ENCODE measurements around the gene KCNMA1. TPM values are rescaled to one million over a fixed set of nuclear protein-coding genes. Genes with fewer than 3 reads are reported as not detected.

The KCNMA1 gene
- polyA plus RNA-seq, 1 of the 3 experiments (the other 2 are of a cell fraction): 107 TPM

DNA sequence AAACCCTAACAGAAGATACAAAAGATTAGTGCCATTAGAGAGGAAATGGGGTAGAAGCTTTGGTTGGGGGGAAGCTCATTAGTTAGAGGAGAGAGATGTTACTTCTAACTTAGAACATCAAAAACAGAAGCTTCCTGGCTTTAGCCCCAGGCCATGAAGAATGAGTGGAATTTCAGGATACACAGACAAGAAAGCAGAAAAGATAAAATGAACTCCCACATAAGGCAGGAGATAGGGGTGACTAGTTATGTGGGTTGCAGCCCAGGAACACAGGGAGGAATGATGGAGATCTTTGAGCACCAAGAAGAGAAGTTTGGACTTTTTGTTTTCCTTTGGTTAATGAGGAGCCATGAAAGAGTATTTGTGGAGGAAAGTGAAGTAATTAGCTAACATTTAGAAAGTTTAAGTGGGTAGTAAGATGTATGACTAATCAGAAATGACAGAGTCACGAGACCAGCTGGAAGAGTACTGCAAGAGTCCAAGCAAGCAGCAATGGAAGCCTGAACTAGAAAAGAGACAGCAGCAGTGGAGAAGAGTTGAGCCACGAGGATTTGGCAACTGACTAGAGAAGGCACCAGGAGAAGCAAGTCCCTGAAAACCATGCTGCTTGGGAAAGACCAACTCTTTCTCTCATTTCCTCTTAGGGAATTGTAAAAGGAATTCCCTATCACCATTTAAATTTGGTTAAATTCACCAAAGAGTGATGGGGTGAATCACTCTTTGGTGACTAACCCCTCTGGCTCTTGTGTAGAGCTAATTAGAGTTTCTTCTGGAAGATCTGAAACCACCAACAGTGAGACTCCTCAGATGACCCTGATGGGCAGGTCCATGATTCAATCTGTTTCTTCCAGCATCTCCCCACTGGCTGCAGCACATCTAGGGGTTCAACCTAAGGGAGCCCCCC lies 131.9 kb downstream of the KCNMA1 start (continued):
- TF ChIP-seq, protein P1, sequence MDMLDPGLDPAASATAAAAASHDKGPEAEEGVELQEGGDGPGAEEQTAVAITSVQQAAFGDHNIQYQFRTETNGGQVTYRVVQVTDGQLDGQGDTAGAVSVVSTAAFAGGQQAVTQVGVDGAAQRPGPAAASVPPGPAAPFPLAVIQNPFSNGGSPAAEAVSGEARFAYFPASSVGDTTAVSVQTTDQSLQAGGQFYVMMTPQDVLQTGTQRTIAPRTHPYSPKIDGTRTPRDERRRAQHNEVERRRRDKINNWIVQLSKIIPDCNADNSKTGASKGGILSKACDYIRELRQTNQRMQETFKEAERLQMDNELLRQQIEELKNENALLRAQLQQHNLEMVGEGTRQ (IDR thresholded peaks at IDR 0.05; ENCODE audit: borderline replicate concordance, low read depth, low read length): no peak
- TF ChIP-seq TEAD4 (IDR thresholded peaks at IDR 0.05; ENCODE audit: borderline replicate concordance, insufficient read depth) (0 out of 2 replicates have a peak, but pooled peaks have one; percentile 73), NRF1 (IDR thresholded peaks at IDR 0.05; ENCODE audit: low read depth, low read length) (no peak), EP300 (IDR thresholded peaks at IDR 0.05; ENCODE audit: borderline replicate concordance in 1 of 2, low read depth in 1 of 2, low read length in 1 of 2) (peak in 1 of 2 experiments; percentile 89; a peak in 2 of 4 replicates), NFIC (IDR thresholded peaks at IDR 0.05; ENCODE audit: borderline replicate concordance) (peak; percentile 63; the same call in 1 of the 2 replicates), GATA2 (CRISPR knock-in tag; IDR thresholded peaks at IDR 0.05) (no peak), RFX5 (IDR thresholded peaks at IDR 0.05; ENCODE audit: low read length) (no peak), YY1 (IDR thresholded peaks at IDR 0.05; ENCODE audit: low read depth) (no peak), GABPA (IDR thresholded peaks at IDR 0.05; ENCODE audit: low read depth) (no peak)
- TF ChIP-seq, protein P2, sequence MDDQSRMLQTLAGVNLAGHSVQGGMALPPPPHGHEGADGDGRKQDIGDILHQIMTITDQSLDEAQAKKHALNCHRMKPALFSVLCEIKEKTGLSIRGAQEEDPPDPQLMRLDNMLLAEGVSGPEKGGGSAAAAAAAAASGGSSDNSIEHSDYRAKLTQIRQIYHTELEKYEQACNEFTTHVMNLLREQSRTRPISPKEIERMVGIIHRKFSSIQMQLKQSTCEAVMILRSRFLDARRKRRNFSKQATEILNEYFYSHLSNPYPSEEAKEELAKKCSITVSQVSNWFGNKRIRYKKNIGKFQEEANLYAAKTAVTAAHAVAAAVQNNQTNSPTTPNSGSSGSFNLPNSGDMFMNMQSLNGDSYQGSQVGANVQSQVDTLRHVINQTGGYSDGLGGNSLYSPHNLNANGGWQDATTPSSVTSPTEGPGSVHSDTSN (IDR thresholded peaks at IDR 0.05): peak; percentile 78
- TF ChIP-seq, protein P3, sequence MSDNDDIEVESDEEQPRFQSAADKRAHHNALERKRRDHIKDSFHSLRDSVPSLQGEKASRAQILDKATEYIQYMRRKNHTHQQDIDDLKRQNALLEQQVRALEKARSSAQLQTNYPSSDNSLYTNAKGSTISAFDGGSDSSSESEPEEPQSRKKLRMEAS (IDR thresholded peaks at IDR 0.05; ENCODE audit: low read depth): peak; percentile 58; the same call in 1 of the 2 replicates

DNA sequence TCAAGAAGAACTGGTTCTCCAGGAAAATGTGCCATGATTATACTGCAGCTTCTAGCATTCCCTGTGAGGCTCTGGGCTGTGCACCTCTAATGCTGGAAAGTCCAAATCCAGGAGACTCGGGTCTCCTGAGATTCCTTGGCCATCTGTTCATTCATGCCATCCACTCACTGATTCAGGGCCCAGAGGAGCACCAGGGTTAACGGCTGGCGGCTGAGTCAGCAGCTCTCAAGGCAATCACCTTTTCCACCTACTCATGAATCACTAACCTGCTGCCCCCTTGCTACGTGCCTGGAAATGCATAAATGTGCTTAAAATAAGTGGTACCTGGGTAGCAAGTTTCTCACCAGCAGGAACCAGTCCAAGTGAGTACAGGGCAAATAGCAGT lies 132.7 kb downstream of the KCNMA1 start:
- H3K9me3 ChIP-seq: no peaks in the 10 kb centered on the region
- CTCF ChIA-PET: interaction anchor here (0.7 to 4.7 kb wide), 5 partner anchors 10 to 339 kb away, joined by 3 to 29 read pairs (median 5); no protein-coding TSS in a partner anchor
- no peaks in the 10 kb centered on the region for H3K36me3 ChIP-seq (replicated peaks in 1 of 2; ENCODE audit: control insufficient read depth in 1 of 2, insufficient read depth in 2 of 2, low read length in 1 of 2)
- H3K4me3 ChIP-seq (ENCODE audit: low read depth in 2 of 2, low read length in 1 of 2): no peak overlapping the region
- H3K27me3 ChIP-seq (ENCODE audit: insufficient read depth): no peaks in the 10 kb centered on the region
- H3K4me2 ChIP-seq: peak overlapping the region; percentile 70
- no peaks in the 10 kb centered on the region for H4K20me1 ChIP-seq (ENCODE audit: insufficient read depth)
- WGBS (ENCODE audit: low lambda C conversion rate): 16% methylated on average over 4 of the region's 4 CpGs
- POLR2A ChIA-PET: no interaction called here
- H3F3A ChIP-seq (replicated peaks; ENCODE audit: insufficient read depth): peaks cover 53% of the 10 kb centered on the region
- DNase-seq: no peak
- H2AFZ ChIP-seq (ENCODE audit: low read depth): no peak overlapping the region
- peak overlapping the region; percentile 34; the same call in 1 of the 2 replicates for H3K9ac ChIP-seq
- H3K27ac ChIP-seq (ENCODE audit: low read depth in 2 of 2, low read length in 1 of 2): peak overlapping the region; percentile 76 to 91; a peak in 3 of 4 replicates
- H3K79me2 ChIP-seq (ENCODE audit: insufficient read depth): peaks cover 30% of the 10 kb centered on the region
- peaks cover 23 to 58% of the 10 kb centered on the region in 2 experiments for H3K4me1 ChIP-seq (ENCODE audit: control insufficient read depth in 1 of 2, insufficient read depth in 2 of 2, low read depth in 1 of 2, low read length in 1 of 2)
- TF ChIP-seq FOXJ3 (CRISPR knock-in tag; IDR thresholded peaks at IDR 0.05) (no peak), FOSL2 (IDR thresholded peaks at IDR 0.05; ENCODE audit: borderline replicate concordance, low read depth) (peak; percentile 64; the same call in 1 of the 2 replicates), EP300 (IDR thresholded peaks at IDR 0.05; ENCODE audit: borderline replicate concordance in 1 of 2, low read depth in 1 of 2, low read length in 1 of 2) (peak in 1 of 2 experiments; percentile 78; a peak in 1 of 4 replicates), GABPA (IDR thresholded peaks at IDR 0.05; ENCODE audit: low read depth) (no peak), SIN3A (IDR thresholded peaks at IDR 0.05; ENCODE audit: borderline replicate concordance, low read depth, low read length) (no peak), JUND (IDR thresholded peaks at IDR 0.05) (peak; percentile 62), MEF2A (IDR thresholded peaks at IDR 0.05; ENCODE audit: borderline replicate concordance, low read depth) (no peak; the same call in 1 of the 2 replicates), RXRA (IDR thresholded peaks at IDR 0.05; ENCODE audit: borderline replicate concordance, low read depth) (peak; percentile 67; the same call in 1 of the 2 replicates), TCF12 (IDR thresholded peaks at IDR 0.05) (peak; percentile 78), NFIC (IDR thresholded peaks at IDR 0.05; ENCODE audit: borderline replicate concordance) (peak; percentile 61; the same call in 1 of the 2 replicates), TAF1 (IDR thresholded peaks at IDR 0.05; ENCODE audit: borderline replicate concordance, low read depth, low read length) (no peak), FOXM1 (IDR thresholded peaks at IDR 0.05; ENCODE audit: low read depth) (0 out of 2 replicates have a peak, but pooled peaks have one; percentile 24)
- TF ChIP-seq, protein P4, sequence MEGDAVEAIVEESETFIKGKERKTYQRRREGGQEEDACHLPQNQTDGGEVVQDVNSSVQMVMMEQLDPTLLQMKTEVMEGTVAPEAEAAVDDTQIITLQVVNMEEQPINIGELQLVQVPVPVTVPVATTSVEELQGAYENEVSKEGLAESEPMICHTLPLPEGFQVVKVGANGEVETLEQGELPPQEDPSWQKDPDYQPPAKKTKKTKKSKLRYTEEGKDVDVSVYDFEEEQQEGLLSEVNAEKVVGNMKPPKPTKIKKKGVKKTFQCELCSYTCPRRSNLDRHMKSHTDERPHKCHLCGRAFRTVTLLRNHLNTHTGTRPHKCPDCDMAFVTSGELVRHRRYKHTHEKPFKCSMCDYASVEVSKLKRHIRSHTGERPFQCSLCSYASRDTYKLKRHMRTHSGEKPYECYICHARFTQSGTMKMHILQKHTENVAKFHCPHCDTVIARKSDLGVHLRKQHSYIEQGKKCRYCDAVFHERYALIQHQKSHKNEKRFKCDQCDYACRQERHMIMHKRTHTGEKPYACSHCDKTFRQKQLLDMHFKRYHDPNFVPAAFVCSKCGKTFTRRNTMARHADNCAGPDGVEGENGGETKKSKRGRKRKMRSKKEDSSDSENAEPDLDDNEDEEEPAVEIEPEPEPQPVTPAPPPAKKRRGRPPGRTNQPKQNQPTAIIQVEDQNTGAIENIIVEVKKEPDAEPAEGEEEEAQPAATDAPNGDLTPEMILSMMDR (IDR thresholded peaks at IDR 0.05): peak; percentile 11; the same call in 1 of the 2 replicates
- TF ChIP-seq, protein P3 (IDR thresholded peaks at IDR 0.05; ENCODE audit: low read depth): no peak
- TF ChIP-seq, protein P2 (IDR thresholded peaks at IDR 0.05): peak; percentile 65
- no peaks in the 10 kb centered on the region for H3K9me2 ChIP-seq

Data from SK-N-SH (cell line).